Panc1 (cell line): ENCODE results near the gene BAIAP2. TPM values are rescaled to one million over a fixed set of nuclear protein-coding genes. Genes with fewer than 3 reads are reported as not detected.

Source experiments
- ATAC-seq: fragments of 200-7000 bp; cut with Tn5 transposase; 2 replicates; pipeline ENCODE4 v1.9.1; 2020; ENCODE audit warnings: mild to moderate bottlenecking, moderate library complexity
- BruUV-seq: library from RNA; stranded (reverse); fragments of 400-500 nt; replicated peaks from 2 replicates; lab custom pipeline; 2021; lab: Mats Ljungman, UMichigan
- CTCF ChIA-PET: fragments of 300-600 bp; sonication (Branson Sonifier 250); formaldehyde crosslinking; loops from one replicate; lab custom pipeline; 2022; ENCODE audit warnings: antibody characterized with exemption; lab: Charles Lee
- POLR2A ChIA-PET: fragments of 300-600 bp; sonication (Branson Sonifier 250); formaldehyde crosslinking; loops from one replicate; lab custom pipeline; 2022; ENCODE audit warnings: antibody characterized with exemption; lab: Charles Lee
- DNase-seq: peaks from one replicate; pipeline ENCODE4 v3.0.0-alpha.2; 2010; ENCODE audit warnings: low read depth, low spot score
- H3K27ac ChIP-seq: 2 replicates; pipeline ENCODE4 v1.5.1; 2011; ENCODE audit warnings: mild to moderate bottlenecking, low read length, inconsistent platforms
- H3K27me3 ChIP-seq: fragments of 200-500 bp; sonication (Bioruptor generic); 2 replicates; pipeline ENCODE4 v1.6.0; 2014; ENCODE audit warnings: low read length, inconsistent platforms; ENCODE audit not compliant: control insufficient read depth, insufficient read depth
- H3K36me3 ChIP-seq: fragments of 200-500 bp; sonication (Bioruptor generic); 2 replicates; pipeline ENCODE4 v1.5.1; 2014; ENCODE audit warnings: inconsistent platforms, mild to moderate bottlenecking, low read length, moderate library complexity; ENCODE audit not compliant: control insufficient read depth, insufficient read depth
- H3K4me1 ChIP-seq: 2 replicates; pipeline ENCODE4 v1.5.1; 2011; ENCODE audit warnings: inconsistent platforms, mild to moderate bottlenecking, low read length, moderate library complexity; ENCODE audit not compliant: control insufficient read depth, insufficient read depth
- H3K4me3 ChIP-seq, 2 experiments: 2 replicates each; pipeline ENCODE4 v1.5.1; 2011 to 2012; ENCODE audit warnings: low read depth in 2 of 2, low read length in 2 of 2, mild to moderate bottlenecking in 2 of 2, inconsistent platforms in 1 of 2, moderate library complexity in 1 of 2
- H3K9me3 ChIP-seq: fragments of 200-500 bp; sonication (Bioruptor generic); 2 replicates; pipeline ENCODE4 v1.5.1; 2014; ENCODE audit warnings: low read depth, mild to moderate bottlenecking, inconsistent platforms, low read length, moderate library complexity; ENCODE audit not compliant: control insufficient read depth, insufficient read depth
- POLR2AphosphoS5 ChIP-seq: IDR thresholded peaks from 2 replicates; pipeline ENCODE4 v1.6.1; 2012; ENCODE audit warnings: mild to moderate bottlenecking, low read depth, low read length, moderate library complexity
- TCF7L2 ChIP-seq: IDR thresholded peaks from 2 replicates; pipeline ENCODE4 v1.6.1; 2011; ENCODE audit warnings: mild to moderate bottlenecking, low read depth, low read length, inconsistent platforms
- in situ Hi-C: cut with HindIII; loops from 2 replicates; pipeline ENCODE4 v1.10.0; 2016; ENCODE audit warnings: low sequenced_read_pairs, low pct_unique_long_range_greater_than_20kb
- intact Hi-C: fragments of 100-400 bp; cut with micrococcal nuclease; formaldehyde crosslinking; loops from one replicate; pipeline ENCODE4 v1.10.0; 2022; ENCODE audit not compliant: unreplicated experiment
- microRNA-seq: library from miRNA; unstranded; fragments of <30 nt; microRNA quantifications from one replicate; pipeline ENCODE4 v1.1.0, GENCODE V29; 2020; ENCODE audit not compliant: unreplicated experiment
- total RNA-seq: library from RNA; stranded (reverse); gene quantifications from one replicate; pipeline ENCODE4 v1.2.1, GENCODE V29; 2021; ENCODE audit not compliant: unreplicated experiment

Gene BAIAP2
- total RNA-seq, 1 experiment from 2014 or later = 125 TPM

DNA sequence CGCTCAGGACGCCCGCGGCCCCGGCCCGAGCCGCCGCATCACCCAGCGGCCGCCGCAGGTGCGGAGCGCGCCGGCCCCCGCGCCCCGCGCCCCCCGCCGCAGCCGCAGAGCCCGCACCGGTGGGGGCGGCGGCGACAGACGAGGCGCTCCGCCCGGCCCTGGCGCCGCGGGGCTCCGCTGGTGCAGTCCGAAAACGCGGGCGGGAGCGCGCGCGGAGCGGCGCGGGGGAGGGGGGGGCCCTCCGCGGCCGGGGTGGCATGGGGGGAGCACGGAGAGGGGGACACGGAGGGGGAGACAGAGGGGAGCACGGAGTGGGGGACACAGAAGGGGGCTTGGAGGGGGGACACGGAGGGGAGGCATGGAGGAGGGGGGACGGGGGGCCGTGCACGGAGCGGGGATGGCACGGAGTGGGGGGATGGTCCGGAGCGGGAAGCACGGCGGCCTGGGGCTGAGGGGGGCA is 131.1 kb downstream of the BAIAP2 start, which contains the start of gene AATK:
Gene AATK (minus strand): TSS at position 189 of the 460 bp plus-strand sequence. CDS start 229 bp downstream, outside the sequence.
- in situ Hi-C loops = no loop called here
- no peak for TF ChIP-seq TCF7L2
- no peak for TF ChIP-seq POLR2AphosphoS5
- ChIA-PET POLR2A (no interaction called here), CTCF (no interaction called here)
- Histone ChIP-seq H3K27me3 (no peaks in the 10 kb centered on the region), H3K4me3 (peak within 1 kb of the TSS; percentile 35 to 51), H3K9me3 (no peaks in the 10 kb centered on the region), H3K27ac (peak within 1 kb of the TSS; percentile 45), H3K36me3 (no peaks in the 10 kb centered on the region), H3K4me1 (peaks cover 16% of the 10 kb centered on the region)
- no TSS peak for BruUV-seq
- intact Hi-C loops = no loop called here
- ATAC-seq (peak; percentile 5; the same call in 1 of the 2 replicates), DNase-seq (no peak)

Small RNAs within 50 kb of the gene (microRNA-seq; reads per million reads assigned to microRNA genes)
- gene MIR1250 = 1.6 reads per million
- not detected for gene MIR3065
- gene MIR338 = not detected
- not detected for gene MIR657

Other genes with a start within 250 kb of the BAIAP2 start
- gene CHMP6, start 43.3 kb upstream of the BAIAP2 start, total RNA-seq = 43.7 TPM
- gene PVALEF, start 130.4 kb downstream of the BAIAP2 start, total RNA-seq = not detected
- 3.7 TPM for gene AATK, start 131.1 kb downstream of the BAIAP2 start, total RNA-seq
- gene CEP131, start 187.8 kb downstream of the BAIAP2 start, total RNA-seq = 26.0 TPM
- gene TEPSIN, start 203.9 kb downstream of the BAIAP2 start, total RNA-seq = 44.9 TPM
- 75.8 TPM for gene NDUFAF8, start 204.2 kb downstream of the BAIAP2 start, total RNA-seq